ENCODE results near the gene ELFN2.

- TF ChIP-seq CTCF (CRISPR knock-in tag; IDR thresholded peaks at IDR 0.05) (no peak), FOXA1 (IDR thresholded peaks at IDR 0.05) (no peak), FOXA1 (CRISPR knock-in tag; IDR thresholded peaks at IDR 0.05) (no peak)
Observed at GRCh38 chr22:37451218-37451617, 23.9 kb upstream of the ELFN2 start.

Measured in HepG2 (cell line).